H7 (cell line): ENCODE results near the gene CBX5. TPM values are rescaled to one million over a fixed set of nuclear protein-coding genes. Genes with fewer than 3 reads are reported as not detected.
A peak's percentile ranks its signal among the peaks of the same experiment; 100 is the strongest.

Experiments used
- DNase-seq: peaks from one replicate; pipeline ENCODE4 v3.0.0; 2012
- H3K27me3 ChIP-seq: 2 replicates; pipeline ENCODE4 v1.6.0; 2011; ENCODE audit warnings: mild to moderate bottlenecking, low read length; ENCODE audit not compliant: control insufficient read depth, insufficient read depth
- H3K36me3 ChIP-seq: replicated peaks from 2 replicates; pipeline ENCODE4 v1.5.1; 2011; ENCODE audit warnings: low read length; ENCODE audit not compliant: control insufficient read depth, insufficient read depth
- H3K4me3 ChIP-seq: 2 replicates; pipeline ENCODE4 v1.5.1; 2011; ENCODE audit warnings: low read depth, mild to moderate bottlenecking, control low read depth, low read length, moderate library complexity; ENCODE audit not compliant: insufficient read depth
- total RNA-seq: library from RNA; depleted of rRNA; stranded (reverse); fragments of >200 nt; shearing (Covaris generic); gene quantifications from 2 replicates; pipeline ENCODE4 v1.2.3, GENCODE V29; 2014

Gene CBX5
- total RNA-seq, 1 experiment from 2014 or later: 51.2 TPM

- no peaks in the 10 kb centered on the region for H3K36me3 ChIP-seq
- no peak for DNase-seq
- peaks cover 12% of the 10 kb centered on the region for H3K27me3 ChIP-seq
- H3K4me3 ChIP-seq: peak overlapping the region; percentile 18; the same call in 1 of the 2 replicates
Observed at GRCh38 chr12:54300225-54300731, 20.4 kb upstream of the CBX5 start.

- peaks cover 12% of the 10 kb centered on the region for H3K27me3 ChIP-seq
- H3K36me3 ChIP-seq: no peaks in the 10 kb centered on the region
- H3K4me3 ChIP-seq: no peak overlapping the region
- DNase-seq: no peak
Observed at GRCh38 chr12:54299515-54300224, 19.7 kb upstream of the CBX5 start.

GRCh38 chr12:54298904-54299303 lies 19.0 kb upstream of the CBX5 start:
- H3K27me3 ChIP-seq: peaks cover 12% of the 10 kb centered on the region
- no peak for DNase-seq
- no peaks in the 10 kb centered on the region for H3K36me3 ChIP-seq
- H3K4me3 ChIP-seq: no peak overlapping the region

- H3K27me3 ChIP-seq: peaks cover 12% of the 10 kb centered on the region
- no peaks in the 10 kb centered on the region for H3K36me3 ChIP-seq
- no peak overlapping the region for H3K4me3 ChIP-seq
- DNase-seq: no peak
Observed at GRCh38 chr12:54296393-54297099, 16.6 kb upstream of the CBX5 start.

GRCh38 chr12:54294953-54295566 lies 15.1 kb upstream of the CBX5 start:
- DNase-seq: no peak
- no peaks in the 10 kb centered on the region for H3K36me3 ChIP-seq
- H3K27me3 ChIP-seq: peaks cover 9% of the 10 kb centered on the region
- no peak overlapping the region for H3K4me3 ChIP-seq

- H3K27me3 ChIP-seq: peaks cover 3% of the 10 kb centered on the region
- H3K36me3 ChIP-seq: no peaks in the 10 kb centered on the region
- DNase-seq: peak; percentile 86
- H3K4me3 ChIP-seq: no peak overlapping the region
Observed at GRCh38 chr12:54294152-54294952, 14.4 kb upstream of the CBX5 start.

- DNase-seq: no peak
- no peaks in the 10 kb centered on the region for H3K27me3 ChIP-seq
- no peaks in the 10 kb centered on the region for H3K36me3 ChIP-seq
- no peak overlapping the region for H3K4me3 ChIP-seq
Observed at GRCh38 chr12:54292931-54293241, 13.0 kb upstream of the CBX5 start.

- peaks cover 2% of the 10 kb centered on the region for H3K36me3 ChIP-seq
- H3K27me3 ChIP-seq: no peaks in the 10 kb centered on the region
- no peak overlapping the region for H3K4me3 ChIP-seq
- DNase-seq: no peak
Observed at GRCh38 chr12:54292083-54292930, 12.4 kb upstream of the CBX5 start.

GRCh38 chr12:54287261-54288157 lies 7.6 kb upstream of the CBX5 start:
- no peak for DNase-seq
- H3K4me3 ChIP-seq: no peak overlapping the region
- H3K36me3 ChIP-seq: peaks cover 38% of the 10 kb centered on the region

GRCh38 chr12:54286042-54287030 lies 6.4 kb upstream of the CBX5 start:
- Histone ChIP-seq H3K36me3 (peaks cover 48% of the 10 kb centered on the region), H3K4me3 (no peak overlapping the region), H3K27me3 (no peaks in the 10 kb centered on the region)
- DNase-seq: no peak

More at GRCh38 chr12:54287261-54288157, 7.6 kb upstream of the CBX5 start:
- no peaks in the 10 kb centered on the region for H3K27me3 ChIP-seq

- Histone ChIP-seq H3K27me3 (no peaks in the 10 kb centered on the region), H3K36me3 (peaks cover 53% of the 10 kb centered on the region), H3K4me3 (no peak overlapping the region)
- no peak for DNase-seq
Observed at GRCh38 chr12:54285150-54286041, 5.5 kb upstream of the CBX5 start.
